Non-pigmented ciliary epithelial cell (primary cell): ENCODE measurements around the gene NAT10.

Experiments
- DNase-seq: peaks from one replicate; pipeline ENCODE4 v3.0.0-alpha.2; 2010; ENCODE audit warnings: low read depth

NAT10 gene

GRCh38 chr11:34150494-34151151 lies 45.2 kb downstream of the NAT10 start:
- no peak for DNase-seq

GRCh38 chr11:34151166-34151565 lies 45.7 kb downstream of the NAT10 start:
- no peak for DNase-seq

- no peak for DNase-seq
These were observed 46.8 kb downstream of the NAT10 start for GRCh38 chr11:34151916-34152845.

GRCh38 chr11:34154059-34154875 lies 48.8 kb downstream of the NAT10 start:
- no peak for DNase-seq

- no peak for DNase-seq
These were observed 49.8 kb downstream of the NAT10 start for GRCh38 chr11:34155057-34155756.

GRCh38 chr11:34155757-34156062 lies 50.3 kb downstream of the NAT10 start:
- no peak for DNase-seq

- no peak for DNase-seq
These were observed 51.7 kb downstream of the NAT10 start for GRCh38 chr11:34157163-34157562.

GRCh38 chr11:34158661-34159060 lies 53.2 kb downstream of the NAT10 start:
- no peak for DNase-seq

GRCh38 chr11:34160049-34160721 lies 54.8 kb downstream of the NAT10 start:
- no peak for DNase-seq

- no peak for DNase-seq
These were observed 55.4 kb downstream of the NAT10 start for GRCh38 chr11:34160791-34161190.

- no peak for DNase-seq
These were observed 55.9 kb downstream of the NAT10 start for GRCh38 chr11:34161361-34161760.

GRCh38 chr11:34161812-34162492 lies 56.5 kb downstream of the NAT10 start:
- DNase-seq: no peak

- DNase-seq: no peak
These were observed 57.0 kb downstream of the NAT10 start for GRCh38 chr11:34162493-34162820.

- DNase-seq: no peak
These were observed 57.4 kb downstream of the NAT10 start for GRCh38 chr11:34162856-34163255.

GRCh38 chr11:34165121-34165520 lies 59.7 kb downstream of the NAT10 start:
- no peak for DNase-seq

- DNase-seq: no peak
These were observed 60.5 kb downstream of the NAT10 start for GRCh38 chr11:34165786-34166555.

GRCh38 chr11:34166806-34167740 lies 61.6 kb downstream of the NAT10 start:
- no peak for DNase-seq

- no peak for DNase-seq
These were observed 62.5 kb downstream of the NAT10 start for GRCh38 chr11:34167961-34168360.
